Measurements from ENCODE around the gene ASCL2.

The ASCL2 gene

GRCh38 chr11:2271327-2272227 lies 1.2 kb upstream of the ASCL2 start:
- peak in 1 of 3 experiments; percentile 7 for DNase-seq

GRCh38 chr11:2271077-2271326 lies 614 bp upstream of the ASCL2 start:
- no peak for DNase-seq

- peak in 2 of 3 experiments; percentile 87 to 88 for DNase-seq
Measured at GRCh38 chr11:2269601-2270321, 627 bp downstream of the ASCL2 start.

GRCh38 chr11:2268729-2269600 lies 1.4 kb downstream of the ASCL2 start:
- peak in 2 of 3 experiments; percentile 84 to 85 for DNase-seq

- no peak for DNase-seq
Measured at GRCh38 chr11:2267851-2268728, 2.3 kb downstream of the ASCL2 start.

GRCh38 chr11:2267306-2267850 lies 3.0 kb downstream of the ASCL2 start:
- DNase-seq: no peak

- DNase-seq: no peak
Measured at GRCh38 chr11:2266586-2267305, 3.6 kb downstream of the ASCL2 start.

- no peak for DNase-seq
Measured at GRCh38 chr11:2265854-2266585, 4.4 kb downstream of the ASCL2 start.

GRCh38 chr11:2265396-2265795 lies 5.0 kb downstream of the ASCL2 start:
- DNase-seq: no peak

GRCh38 chr11:2264366-2265053 lies 5.9 kb downstream of the ASCL2 start:
- DNase-seq: no peak

GRCh38 chr11:2263724-2264360 lies 6.5 kb downstream of the ASCL2 start:
- no peak for DNase-seq

- no peak for DNase-seq
Measured at GRCh38 chr11:2263071-2263565, 7.3 kb downstream of the ASCL2 start.

- peak in 2 of 3 experiments; percentile 45 to 69 for DNase-seq
Measured at GRCh38 chr11:2262301-2263070, 7.9 kb downstream of the ASCL2 start.

GRCh38 chr11:2261436-2262230 lies 8.8 kb downstream of the ASCL2 start:
- no peak for DNase-seq

- no peak for DNase-seq
Measured at GRCh38 chr11:2260491-2261364, 9.7 kb downstream of the ASCL2 start.

GRCh38 chr11:2259897-2260451 lies 10.4 kb downstream of the ASCL2 start:
- DNase-seq: no peak
